Keratinocyte (primary cell): ENCODE data around the gene TP73. TPM values are rescaled to one million over a fixed set of nuclear protein-coding genes. Genes with fewer than 3 reads are reported as not detected.

ENCODE experiments used
- DNase-seq: peaks from one replicate; pipeline ENCODE4 v3.0.0-alpha.2; 2011; ENCODE audit warnings: low read depth, missing footprints, low spot score
- FAIRE-seq: peaks from 2 replicates; lab custom pipeline; 2011; peaks lifted over from hg19 to GRCh38; lab: Jason Lieb, UNC
- H2AFZ ChIP-seq: 2 replicates; pipeline ENCODE4 v1.6.0; 2012; ENCODE audit warnings: low read length, control low read depth, inconsistent platforms; ENCODE audit not compliant: control insufficient read depth
- H3K27ac ChIP-seq: 2 replicates; pipeline ENCODE4 v1.5.1; 2011; ENCODE audit warnings: low read length; ENCODE audit not compliant: control insufficient read depth, insufficient read depth
- H3K27me3 ChIP-seq: 3 replicates; pipeline ENCODE4 v1.6.0; 2011; ENCODE audit warnings: low read length; ENCODE audit not compliant: control insufficient read depth, insufficient read depth; ENCODE audit errors: extremely low read depth
- H3K36me3 ChIP-seq, 2 experiments: 2 replicates in 1 of 2; 3 replicates in 1 of 2; pipeline ENCODE4 v1.5.1; 2011; ENCODE audit warnings: low read length in 2 of 2, mild to moderate bottlenecking in 1 of 2; ENCODE audit not compliant: control insufficient read depth in 2 of 2, insufficient read depth in 2 of 2; ENCODE audit errors: extremely low read depth in 1 of 2
- H3K4me1 ChIP-seq: 3 replicates; pipeline ENCODE4 v1.5.1; 2011; ENCODE audit warnings: low read length; ENCODE audit not compliant: control insufficient read depth, insufficient read depth; ENCODE audit errors: extremely low read depth
- H3K4me2 ChIP-seq: 3 replicates; pipeline ENCODE4 v1.6.0; 2011; ENCODE audit warnings: low read depth, low read length; ENCODE audit not compliant: control insufficient read depth, insufficient read depth; ENCODE audit errors: extremely low read depth
- H3K4me3 ChIP-seq, 3 experiments: fragments of 200-600 bp in 1 of 3; sonication (generic) in 1 of 3; 2 replicates in 2 of 3; 3 replicates in 1 of 3; pipeline ENCODE4 v1.5.1; 2011 to 2016; ENCODE audit warnings: low read length in 3 of 3, mild to moderate bottlenecking in 3 of 3, control low read depth in 2 of 3, inconsistent platforms in 1 of 3, low read depth in 1 of 3, mixed read lengths in 1 of 3, mixed run types in 1 of 3, moderate library complexity in 1 of 3; ENCODE audit not compliant: control insufficient read depth in 2 of 3, insufficient read depth in 2 of 3; ENCODE audit errors: extremely low read depth in 1 of 3
- H3K79me2 ChIP-seq: 2 replicates; pipeline ENCODE4 v1.6.0; 2012; ENCODE audit warnings: low read length; ENCODE audit not compliant: control insufficient read depth, insufficient read depth
- H3K9ac ChIP-seq: 3 replicates; pipeline ENCODE4 v1.6.0; 2011; ENCODE audit warnings: low read length; ENCODE audit not compliant: control insufficient read depth, insufficient read depth; ENCODE audit errors: extremely low read depth
- H3K9me1 ChIP-seq: 3 replicates; pipeline ENCODE4 v1.6.0; 2011; ENCODE audit warnings: low read length; ENCODE audit not compliant: control insufficient read depth, insufficient read depth; ENCODE audit errors: extremely low read depth
- H3K9me3 ChIP-seq: 2 replicates; pipeline ENCODE4 v1.5.1; 2012; ENCODE audit warnings: low read depth, low read length; ENCODE audit not compliant: control insufficient read depth
- H4K20me1 ChIP-seq: 3 replicates; pipeline ENCODE4 v1.6.0; 2011; ENCODE audit warnings: low read length; ENCODE audit not compliant: control insufficient read depth, insufficient read depth; ENCODE audit errors: extremely low read depth
- CTCF ChIP-seq, 3 experiments: IDR thresholded peaks in 1 of 3; conservative IDR thresholded peaks in 1 of 3; optimal IDR thresholded peaks in 1 of 3; 2 replicates in 2 of 3; 3 replicates in 1 of 3; pipeline versions ENCODE3 to v1.5.1; 2011; ENCODE audit warnings: low read length in 3 of 3, mild to moderate bottlenecking in 3 of 3, moderate library complexity in 2 of 3, control low read depth in 1 of 3, inconsistent platforms in 1 of 3; ENCODE audit not compliant: insufficient read depth in 2 of 3; ENCODE audit errors: extremely low read depth in 1 of 3
- EZH2 ChIP-seq: IDR thresholded peaks from one replicate; pipeline ENCODE4 v1.6.1; 2012; ENCODE audit warnings: inconsistent platforms, mild to moderate bottlenecking, low read length, moderate library complexity
- dilution Hi-C: fragments of 300-500 bp; cut with MboI; formaldehyde crosslinking; loops from one replicate; pipeline ENCODE4 v1.7.0; 2020; ENCODE audit warnings: low sequenced_read_pairs; ENCODE audit not compliant: extremely low pct_ligation_motif_present
- polyA plus RNA-seq, 5 experiments: library from polyadenylated mRNA; depleted of rRNA in 3 of 5; stranded (reverse) in 3 of 5; stranded (forward) in 1 of 5; unstranded in 1 of 5; fragments of >200 nt; gene quantifications; 1 replicate in 1 of 5; 2 replicates in 3 of 5; 3 replicates in 1 of 5; pipeline versions ENCODE4 v1.2.1 to v1.2.3, GENCODE V29; 2011 to 2012; ENCODE audit warnings: missing spikeins in 2 of 5, low read depth in 1 of 5, low replicate concordance in 1 of 5

The TP73 gene
- polyA plus RNA-seq, 1 donor (not counting 4 experiments of a cell fraction or from before 2014, with no cell fraction given), result 0.14 TPM

- Histone ChIP-seq H3K9me1 (no peaks in the 10 kb centered on the region), H3K27me3 (peaks cover 25% of the 10 kb centered on the region), H3K36me3 (no peaks in the 10 kb centered on the region), H3K4me3 (no peak overlapping the region), H2AFZ (no peak overlapping the region), H3K4me1 (no peaks in the 10 kb centered on the region), H3K27ac (no peak overlapping the region), H3K9ac (no peak overlapping the region), H3K79me2 (no peaks in the 10 kb centered on the region), H3K9me3 (peaks cover 2% of the 10 kb centered on the region), H4K20me1 (no peaks in the 10 kb centered on the region), H3K4me2 (no peak overlapping the region)
- dilution Hi-C loops, result no loop called here
- DNase-seq (no peak), FAIRE-seq (no peak)
- no peak for TF ChIP-seq EZH2
- TF ChIP-seq CTCF (optimal IDR thresholded peaks at IDR 0.05 in 1 of 3, IDR thresholded peaks at IDR 0.05 in 1 of 3, conservative IDR thresholded peaks at IDR 0.05 in 1 of 3; ENCODE audit: extremely low read depth in 1 of 3, insufficient read depth in 2 of 3, low read length in 3 of 3), result no peak
Measured at GRCh38 chr1:3762873-3763228, 110.5 kb downstream of the TP73 start.

- Histone ChIP-seq H3K79me2 (no peaks in the 10 kb centered on the region), H3K4me1 (no peaks in the 10 kb centered on the region), H3K4me3 (no peak overlapping the region), H3K27me3 (peaks cover 25% of the 10 kb centered on the region), H3K36me3 (no peaks in the 10 kb centered on the region), H3K4me2 (no peak overlapping the region), H3K9me3 (peaks cover 2% of the 10 kb centered on the region), H3K9ac (no peak overlapping the region), H3K9me1 (no peaks in the 10 kb centered on the region), H2AFZ (no peak overlapping the region), H4K20me1 (no peaks in the 10 kb centered on the region), H3K27ac (no peak overlapping the region)
- DNase-seq (no peak), FAIRE-seq (no peak)
- TF ChIP-seq CTCF (optimal IDR thresholded peaks at IDR 0.05 in 1 of 3, IDR thresholded peaks at IDR 0.05 in 1 of 3, conservative IDR thresholded peaks at IDR 0.05 in 1 of 3; ENCODE audit: extremely low read depth in 1 of 3, insufficient read depth in 2 of 3, low read length in 3 of 3) (no peak), EZH2 (no peak)
- dilution Hi-C loops, result no loop called here
Measured at GRCh38 chr1:3763351-3764125, 111.2 kb downstream of the TP73 start.
